GM21526 (cell line): Measurements from ENCODE around the gene PASD1.
A peak's percentile ranks its signal among the peaks of the same experiment; 100 is the strongest.
"Not testable (repeated sequence)": the region's sequence is repeated elsewhere in the genome, so short reads cannot be mapped to it uniquely, and the experiment has no call there.

Source experiments
- ATAC-seq: cut with Tn5 transposase; IDR thresholded peaks from one replicate; pipeline ENCODE4 v1.9.1; 2021; ENCODE audit warnings: moderate library complexity; ENCODE audit not compliant: unreplicated experiment, low FRiP score

PASD1 gene, protein sequence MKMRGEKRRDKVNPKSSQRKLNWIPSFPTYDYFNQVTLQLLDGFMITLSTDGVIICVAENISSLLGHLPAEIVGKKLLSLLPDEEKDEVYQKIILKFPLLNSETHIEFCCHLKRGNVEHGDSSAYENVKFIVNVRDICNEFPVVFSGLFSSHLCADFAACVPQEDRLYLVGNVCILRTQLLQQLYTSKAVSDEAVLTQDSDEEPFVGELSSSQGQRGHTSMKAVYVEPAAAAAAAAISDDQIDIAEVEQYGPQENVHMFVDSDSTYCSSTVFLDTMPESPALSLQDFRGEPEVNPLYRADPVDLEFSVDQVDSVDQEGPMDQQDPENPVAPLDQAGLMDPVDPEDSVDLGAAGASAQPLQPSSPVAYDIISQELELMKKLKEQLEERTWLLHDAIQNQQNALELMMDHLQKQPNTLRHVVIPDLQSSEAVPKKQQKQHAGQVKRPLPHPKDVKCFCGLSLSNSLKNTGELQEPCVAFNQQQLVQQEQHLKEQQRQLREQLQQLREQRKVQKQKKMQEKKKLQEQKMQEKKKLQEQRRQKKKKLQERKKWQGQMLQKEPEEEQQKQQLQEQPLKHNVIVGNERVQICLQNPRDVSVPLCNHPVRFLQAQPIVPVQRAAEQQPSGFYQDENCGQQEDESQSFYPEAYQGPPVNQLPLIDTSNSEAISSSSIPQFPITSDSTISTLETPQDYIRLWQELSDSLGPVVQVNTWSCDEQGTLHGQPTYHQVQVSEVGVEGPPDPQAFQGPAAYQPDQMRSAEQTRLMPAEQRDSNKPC

DNA sequence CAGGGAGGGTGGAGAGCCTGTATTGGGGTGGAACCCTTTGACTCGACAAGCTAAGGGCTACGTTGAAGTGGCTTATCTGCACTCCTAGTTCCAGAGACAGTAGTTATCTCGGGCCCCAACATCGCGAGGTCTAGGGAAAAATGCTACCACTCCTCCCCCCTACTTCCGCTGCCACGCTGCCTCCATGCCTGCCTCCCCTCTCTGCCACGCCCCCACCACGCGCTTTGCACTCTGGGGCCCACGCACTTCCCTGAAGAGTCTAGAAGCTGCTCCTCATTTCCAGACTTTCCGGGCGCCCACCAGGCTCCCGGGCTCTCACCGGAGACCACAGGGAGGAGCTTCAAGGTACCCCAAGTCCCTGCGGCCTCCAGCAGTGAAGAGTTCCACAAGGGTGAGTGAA is at the start of gene PASD1:
Gene PASD1, plus strand, starts transcription at position 227 of the 400 bp plus-strand sequence. CDS start 37,879 bp downstream, outside the sequence.
- ATAC-seq, result no peak

DNA sequence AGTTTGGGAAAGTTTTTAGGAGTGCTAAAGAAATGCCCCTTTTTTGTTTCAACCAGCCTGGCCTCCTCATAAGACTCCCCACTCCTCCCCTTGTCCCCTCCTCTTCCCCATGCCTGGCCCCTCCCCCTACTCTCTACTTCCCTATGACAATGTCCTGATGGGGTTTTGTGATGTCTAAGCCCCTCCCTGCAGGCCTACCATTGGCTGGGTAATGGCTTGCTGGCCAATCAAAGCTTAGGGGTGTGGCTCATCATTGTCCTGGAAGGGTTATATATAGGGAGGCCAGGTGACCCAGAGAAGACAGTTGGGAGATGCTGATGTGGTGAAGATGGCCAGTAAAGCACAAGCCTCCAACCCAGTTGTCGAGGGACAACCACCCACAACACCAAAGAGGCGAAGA is 48.2 kb upstream of the PASD1 start:
- no peak for ATAC-seq

DNA sequence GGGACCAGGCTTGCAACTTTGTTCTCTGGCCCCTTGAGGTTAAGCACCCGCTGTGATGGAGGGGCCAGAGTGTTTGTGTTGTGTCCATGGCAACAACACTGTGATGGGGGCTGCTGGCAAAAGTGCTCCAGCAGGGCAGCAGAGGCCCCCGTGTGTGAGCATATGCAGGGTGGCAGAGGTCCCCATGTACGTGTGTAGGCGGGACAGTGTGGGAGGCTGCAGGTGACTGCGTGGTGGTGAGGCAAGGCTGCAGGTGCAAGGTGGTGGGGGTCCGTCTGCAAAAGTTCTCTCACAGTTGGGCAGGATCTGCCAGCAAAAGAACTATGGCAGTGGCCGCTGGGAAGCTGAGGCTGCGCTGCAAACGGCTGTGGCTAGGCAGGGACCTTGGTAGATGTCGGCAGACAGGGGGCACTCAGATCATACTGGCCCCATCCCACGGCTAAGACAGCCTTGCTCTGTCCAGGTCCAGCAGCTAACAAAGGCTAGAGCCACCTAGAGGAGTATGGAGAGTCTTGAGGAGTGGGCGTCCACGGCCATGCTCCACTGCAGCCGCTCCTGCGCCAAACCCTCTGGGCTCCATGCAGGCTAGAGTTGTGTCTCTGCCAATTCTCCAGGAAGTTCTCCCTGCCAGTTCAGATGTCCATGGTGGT is 46.8 kb upstream of the PASD1 start:
- ATAC-seq, result no peak

DNA sequence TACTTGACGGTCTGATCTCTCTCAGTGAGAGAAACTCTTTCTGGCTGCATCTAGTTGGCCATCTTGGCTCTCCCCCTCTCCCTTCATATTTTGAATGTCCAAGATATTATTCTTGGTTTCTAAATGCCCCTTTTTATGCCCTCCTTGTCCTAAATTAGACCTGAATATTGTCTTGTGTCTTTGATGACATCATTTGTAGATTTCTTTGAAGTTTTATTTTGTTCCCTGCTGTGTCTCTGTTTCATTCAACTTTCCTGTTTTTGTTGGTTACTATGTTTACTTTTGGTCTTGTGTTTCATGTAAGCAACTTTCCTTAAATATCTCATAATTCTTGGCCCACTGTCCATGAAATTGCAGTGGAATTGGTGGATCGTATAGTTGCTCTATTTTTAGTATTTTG is 46.1 kb upstream of the PASD1 start:
- ATAC-seq, result no peak

DNA sequence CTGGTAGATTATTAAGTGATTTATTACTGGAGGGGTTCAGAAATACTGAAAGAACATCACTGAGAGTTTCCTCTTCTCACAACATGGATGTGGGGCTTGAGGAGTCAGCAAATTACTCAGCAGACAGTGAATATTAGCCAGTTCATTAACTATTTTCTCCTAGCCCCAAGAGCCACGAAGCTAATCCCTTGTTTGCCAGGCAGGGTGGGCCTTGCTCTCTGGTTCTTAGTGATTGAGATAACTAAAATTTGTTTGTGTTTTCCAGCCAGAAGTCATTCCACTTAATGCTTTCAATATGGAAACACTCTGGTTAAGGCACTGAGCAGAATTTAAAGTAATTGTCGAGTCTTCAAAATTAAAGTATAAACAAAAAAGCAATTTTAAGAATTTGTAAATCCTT is 40.1 kb upstream of the PASD1 start:
- no peak for ATAC-seq

DNA sequence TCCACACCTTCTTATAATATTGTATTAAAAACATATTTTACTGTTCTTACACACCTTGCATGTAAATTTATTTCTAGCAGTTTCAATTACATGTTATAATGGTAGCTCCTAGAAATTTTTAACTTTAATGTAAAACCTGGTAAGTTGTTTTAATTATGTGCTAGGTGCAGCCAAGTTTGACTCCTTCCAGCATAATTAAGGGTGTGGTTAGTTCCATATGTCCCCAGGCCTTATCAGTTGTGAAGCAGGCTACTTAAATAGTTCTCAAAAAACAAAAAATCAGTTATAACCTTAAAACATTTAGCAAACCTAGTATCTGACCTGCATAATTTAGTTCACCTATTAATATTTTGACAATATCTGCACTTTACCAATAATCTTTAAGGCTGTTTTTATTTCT is 26.9 kb upstream of the PASD1 start:
- no peak for ATAC-seq

DNA sequence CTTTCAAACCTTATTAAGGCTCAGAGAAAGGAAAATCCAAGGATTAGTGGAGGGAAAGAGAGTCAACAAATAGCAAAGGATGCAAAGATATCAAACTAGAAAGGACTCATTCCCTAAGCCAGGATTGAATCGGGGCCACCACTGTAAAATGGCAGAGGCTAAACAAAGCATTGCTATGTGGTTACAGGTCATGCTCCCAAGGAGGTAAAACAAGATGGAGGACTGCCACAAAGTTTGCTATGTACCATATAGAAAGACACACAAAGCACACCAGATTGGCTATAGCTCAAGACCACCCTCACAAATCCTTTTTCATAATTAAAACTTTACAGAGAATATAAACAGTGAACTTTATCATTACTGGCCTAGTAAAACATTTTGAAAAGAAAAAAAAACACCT is 25.9 kb upstream of the PASD1 start:
- ATAC-seq, result no peak

DNA sequence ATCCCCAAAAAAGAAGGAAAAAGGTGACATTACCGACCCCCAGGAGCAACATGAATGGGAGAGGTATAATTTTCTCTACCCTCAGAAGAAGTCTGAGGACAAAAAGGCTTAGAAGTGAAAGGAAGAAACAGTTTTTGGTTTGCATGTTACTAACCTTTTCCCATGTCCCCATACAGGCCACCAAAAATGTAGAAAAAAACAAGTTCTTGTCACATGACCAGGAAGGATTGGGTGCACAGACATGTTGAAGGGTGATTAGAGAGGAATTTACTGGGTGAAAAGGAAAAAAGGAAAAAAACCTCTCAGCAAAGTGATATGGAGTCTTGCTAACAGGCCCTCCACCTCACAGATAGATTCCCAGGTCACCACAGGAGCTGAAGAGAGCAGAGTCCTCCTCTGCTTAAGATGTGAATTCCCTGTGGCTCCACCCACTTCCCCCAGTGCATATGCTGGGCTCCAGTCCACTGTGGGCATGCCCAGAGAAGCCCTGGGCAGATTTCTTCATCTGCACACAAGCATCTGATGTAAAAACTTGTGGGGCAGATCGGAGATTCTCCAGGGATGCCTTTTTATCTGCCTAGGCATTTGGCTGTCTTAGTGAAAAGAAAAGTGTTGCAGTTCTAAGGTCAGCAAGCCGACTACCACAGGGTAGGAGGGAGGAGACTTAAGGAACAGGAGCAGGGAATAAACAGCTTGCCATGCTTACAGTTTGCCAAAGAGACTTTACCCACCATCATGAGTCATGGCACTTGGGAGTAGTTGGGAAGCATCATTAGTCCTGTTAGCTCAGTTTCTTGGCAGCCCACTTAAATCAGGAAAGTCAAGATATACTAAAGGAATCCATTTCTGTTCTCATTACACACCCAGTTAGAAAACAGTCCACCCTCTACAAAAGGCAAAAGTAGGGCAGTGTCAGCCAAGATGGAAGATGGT is 25.0 kb upstream of the PASD1 start:
- ATAC-seq, result no peak

DNA sequence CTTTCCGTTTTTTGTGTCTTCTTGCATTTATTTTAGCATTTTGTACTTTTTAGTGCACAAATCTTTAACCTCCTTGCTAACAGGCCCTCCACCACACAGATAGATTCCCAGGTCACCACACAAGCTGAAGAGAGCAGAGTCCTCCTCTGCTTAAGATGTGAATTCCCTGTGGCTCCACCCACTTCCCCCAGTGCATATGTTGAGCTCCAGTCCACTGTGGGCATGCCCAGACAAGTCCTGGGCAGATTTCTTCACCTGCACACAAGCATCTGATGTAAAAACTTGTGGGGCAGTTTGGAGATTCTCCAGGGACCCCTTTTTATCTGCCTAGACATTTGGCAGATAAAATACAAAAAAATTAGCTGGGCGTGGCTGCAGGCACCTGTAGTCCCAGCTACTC is 19.8 kb upstream of the PASD1 start:
- ATAC-seq, result peak; percentile 63

DNA sequence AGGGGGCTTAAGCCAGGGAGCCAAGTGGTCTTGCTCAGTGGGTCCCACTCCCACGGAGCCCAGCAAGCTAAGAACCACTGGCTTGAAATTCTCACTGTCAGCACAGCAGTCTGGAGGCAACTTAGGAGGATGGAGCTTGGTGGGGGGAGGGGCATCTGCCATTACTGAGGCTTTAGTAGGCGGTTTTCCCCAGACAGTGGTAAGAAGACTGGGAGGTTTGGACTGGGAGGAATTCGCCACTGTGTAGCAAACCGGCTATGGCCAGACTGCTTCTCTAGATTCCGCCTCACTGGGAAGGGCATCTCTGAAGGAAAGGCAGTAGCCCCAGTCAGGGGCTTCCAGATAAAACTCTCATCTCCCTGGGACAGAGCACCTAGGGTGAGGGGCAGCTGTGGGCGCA is 17.2 kb upstream of the PASD1 start:
- ATAC-seq, result not testable (repeated sequence)

DNA sequence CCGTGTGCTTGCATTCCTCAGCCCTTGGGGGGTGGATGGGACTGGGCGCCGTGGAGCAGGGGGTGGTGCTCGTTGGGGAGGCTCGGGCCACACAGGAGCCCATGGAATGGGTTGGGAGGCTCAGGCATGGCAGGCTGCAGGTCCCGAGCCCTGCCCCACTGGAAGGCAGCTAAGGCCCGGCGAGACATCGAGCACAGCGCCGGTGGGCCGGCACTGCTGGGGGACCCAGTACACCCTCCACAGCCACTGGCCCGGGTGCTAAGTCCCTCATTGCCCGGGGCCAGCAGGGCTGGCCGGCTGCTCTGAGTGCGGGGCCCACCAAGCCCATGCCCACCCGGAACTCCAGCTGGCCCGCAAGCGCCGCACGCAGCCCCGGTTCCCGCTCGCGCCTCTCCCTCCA is 12.3 kb upstream of the PASD1 start:
- ATAC-seq, result not testable (repeated sequence)

DNA sequence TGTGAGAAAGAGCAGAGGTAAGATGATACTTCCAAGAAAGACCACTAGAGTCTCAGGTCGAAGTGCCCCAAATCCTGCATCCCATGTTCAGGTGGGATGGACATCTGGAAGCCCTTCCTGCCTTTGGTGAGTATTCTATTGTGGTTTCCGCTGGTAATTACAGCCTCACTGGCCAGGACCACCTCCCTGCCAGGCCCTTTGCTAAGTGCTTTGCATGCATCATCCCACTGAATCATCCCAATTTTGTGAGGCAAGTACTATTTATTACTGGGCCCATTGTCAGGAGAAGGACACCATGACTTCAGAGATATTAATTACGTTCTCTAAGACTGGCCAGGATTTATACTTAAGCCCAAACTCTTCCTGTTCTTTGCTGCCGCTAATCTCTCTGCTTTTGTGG is 10.7 kb upstream of the PASD1 start:
- ATAC-seq, result no peak

DNA sequence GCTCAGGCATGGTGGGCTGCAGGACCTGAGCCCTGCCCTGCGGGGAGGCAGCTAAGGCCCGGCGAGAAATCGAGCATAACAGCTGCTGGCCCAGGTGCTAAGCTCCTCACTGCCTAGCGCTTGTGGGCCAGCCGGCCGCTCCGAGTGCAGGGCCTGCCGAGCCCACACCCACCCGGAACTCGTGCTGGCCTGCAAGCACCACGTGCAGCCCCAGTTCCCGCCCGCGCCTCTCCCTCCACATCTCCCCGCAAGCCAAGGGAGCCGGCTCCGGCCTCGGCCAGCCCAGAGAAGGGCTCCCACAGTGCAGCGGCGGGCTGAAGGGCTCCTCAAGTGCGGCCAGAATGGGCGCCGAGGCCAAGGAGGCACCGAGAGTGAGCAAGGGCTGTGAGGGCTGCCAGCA is 8.2 kb upstream of the PASD1 start:
- ATAC-seq, result not testable (repeated sequence)

DNA sequence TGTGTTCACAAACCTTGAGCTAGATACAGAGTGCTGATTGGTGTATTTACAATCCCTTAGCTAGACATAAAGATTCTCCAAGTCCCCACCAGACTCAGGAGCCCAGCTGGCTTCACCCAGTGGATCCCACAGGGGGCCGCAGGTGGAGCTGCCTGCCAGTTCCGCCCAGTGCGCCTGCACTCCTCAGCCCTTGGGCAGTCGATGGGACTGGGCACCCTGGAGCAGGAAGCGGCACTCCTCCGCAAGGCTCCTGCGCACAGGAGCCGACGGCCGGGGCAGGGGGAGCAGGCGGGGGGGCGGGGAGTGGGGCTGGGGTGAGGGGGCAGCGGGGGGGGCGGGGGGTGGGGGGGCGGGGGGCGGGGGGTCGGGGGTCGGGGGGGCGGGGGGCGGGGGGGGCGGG is 990 bp upstream of the PASD1 start:
- ATAC-seq, result not testable (repeated sequence)

DNA sequence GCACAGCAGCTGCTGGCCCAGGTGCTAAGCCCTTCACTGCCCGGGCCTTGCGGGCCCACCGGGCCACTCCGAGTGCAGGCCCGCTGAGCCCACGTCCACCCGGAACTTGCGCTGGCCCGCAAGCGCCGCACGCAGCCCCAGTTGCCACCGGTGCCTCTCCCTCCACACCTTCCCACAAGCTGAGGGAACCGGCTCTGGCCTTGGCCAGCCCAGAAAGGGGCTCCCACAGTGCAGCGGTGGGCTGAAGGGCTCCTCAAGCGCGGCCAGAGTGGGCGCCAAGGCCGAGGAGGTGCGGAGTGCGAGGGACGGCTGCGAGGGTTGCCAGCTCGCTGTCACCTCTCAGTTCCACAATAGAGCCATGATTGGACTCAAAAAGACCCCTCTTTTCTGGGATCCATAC is 472 bp upstream of the PASD1 start:
- not testable (repeated sequence) for ATAC-seq

DNA sequence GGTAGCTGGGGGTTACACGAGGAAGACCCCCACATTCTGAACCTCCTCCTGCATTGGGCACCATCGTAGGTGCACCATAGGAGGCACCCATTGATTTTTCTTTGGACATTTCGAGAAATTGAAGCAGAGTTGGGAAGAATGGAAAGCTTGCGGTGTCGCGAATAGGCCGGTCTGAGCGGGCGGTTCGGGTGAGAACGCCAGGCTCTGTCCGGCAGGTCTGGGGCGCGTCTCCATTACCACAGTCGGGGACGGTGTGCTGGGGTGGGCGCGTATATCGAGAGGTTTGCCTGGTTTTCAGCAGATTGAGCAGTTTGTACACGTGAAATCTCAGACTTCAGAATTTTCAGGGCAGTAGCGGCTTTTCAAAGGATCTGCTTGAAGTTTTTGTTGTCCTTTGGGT is 560 bp downstream of the PASD1 start:
- no peak for ATAC-seq

DNA sequence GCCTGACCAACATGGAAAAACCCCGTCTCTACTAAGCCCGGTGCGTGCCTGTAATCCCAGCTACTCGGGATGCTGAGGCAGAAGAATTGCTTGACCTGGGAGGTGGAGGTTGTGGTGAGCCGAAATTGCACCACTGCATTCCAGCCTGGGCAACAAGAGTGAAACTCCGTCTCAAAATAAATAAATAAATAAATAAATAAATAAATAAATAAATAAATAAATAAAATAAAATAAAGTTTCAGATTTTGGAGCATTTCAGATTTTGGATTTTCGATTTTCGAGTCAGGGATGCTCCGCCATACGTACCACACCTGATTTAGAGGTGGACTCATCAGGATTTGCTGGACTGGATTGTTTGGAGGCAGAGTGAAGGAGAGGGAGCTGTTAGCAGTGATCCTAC is 3.4 kb downstream of the PASD1 start:
- not testable (repeated sequence) for ATAC-seq

DNA sequence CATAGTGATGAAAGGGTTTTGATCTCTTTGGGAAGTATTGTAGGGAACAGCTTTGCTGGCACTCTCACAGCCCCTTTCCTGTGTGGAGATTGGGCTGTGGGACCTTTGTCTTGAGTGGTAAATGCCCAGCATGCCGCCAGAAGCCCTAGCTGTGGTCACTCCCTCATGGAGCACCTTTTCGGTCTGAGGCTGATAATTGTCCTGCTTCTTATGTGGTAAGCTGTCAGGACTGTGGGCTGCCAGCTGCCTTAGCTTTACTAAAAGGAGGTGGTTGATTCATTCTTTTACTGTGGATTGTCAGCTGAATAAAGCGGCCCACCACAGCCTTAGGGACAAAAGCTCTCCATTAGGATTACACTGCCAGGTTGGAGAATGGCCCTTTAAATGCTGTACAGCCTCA is 7.1 kb downstream of the PASD1 start:
- no peak for ATAC-seq

DNA sequence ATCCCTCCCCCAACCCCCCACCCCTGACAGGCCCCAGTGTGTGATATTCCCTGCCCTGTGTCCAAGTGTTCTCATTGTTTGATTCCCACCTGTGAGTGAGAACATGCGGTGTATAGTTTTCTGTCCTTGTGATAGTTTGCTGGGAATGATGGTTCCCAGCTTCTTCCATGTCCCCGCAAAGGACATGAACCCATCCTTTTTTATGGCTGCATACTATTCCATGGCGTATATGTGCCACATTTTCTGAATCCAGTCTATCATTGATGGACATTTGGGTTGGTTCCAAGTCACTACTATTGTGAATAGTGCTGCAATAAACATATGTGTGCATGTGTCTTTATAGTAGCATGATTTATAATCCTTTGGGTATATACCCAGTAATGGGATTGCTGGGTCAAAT is 29.9 kb downstream of the PASD1 start:
- not testable (repeated sequence) for ATAC-seq

DNA sequence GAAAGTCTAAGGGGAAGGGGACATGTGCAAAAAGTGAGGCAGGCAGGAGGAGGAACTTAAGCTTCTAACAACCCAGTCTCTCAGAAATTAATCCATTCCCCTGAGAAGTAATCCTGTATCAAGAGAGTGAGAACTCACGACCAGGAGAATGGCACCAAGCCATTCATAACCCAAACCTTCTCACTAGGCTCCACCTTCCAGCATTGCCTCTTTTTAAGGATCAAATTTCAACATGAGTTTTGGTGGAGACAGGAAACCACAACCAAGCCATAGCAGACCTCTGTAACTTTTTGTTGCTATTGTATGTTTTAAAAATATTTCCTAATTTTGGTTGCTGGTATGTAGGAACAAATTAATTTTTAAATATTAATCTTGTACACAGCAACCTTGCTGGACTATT is 32.8 kb downstream of the PASD1 start:
- no peak for ATAC-seq
